Thymus (tissue), 11 donors: Measurements from ENCODE around the gene SLC22A17. TPM values are rescaled to one million over a fixed set of nuclear protein-coding genes. Genes with fewer than 3 reads are reported as not detected.

Experiments used
- DNase-seq, 9 donors: peaks; one replicate each; pipeline ENCODE4 v3.0.0-alpha.2; 2013; ENCODE audit warnings: low spot score in 9 of 9, low read depth in 6 of 9, missing footprints in 1 of 9
- H3K27ac ChIP-seq, 2 donors: one replicate each; pipeline ENCODE4 v1.5.1; 2013; ENCODE audit warnings: control low read depth in 1 of 2, low read depth in 1 of 2, low read length in 1 of 2, mild to moderate bottlenecking in 1 of 2, moderate library complexity in 1 of 2
- H3K27me3 ChIP-seq, 2 donors: one replicate each; pipeline ENCODE4 v1.5.1; 2013; ENCODE audit warnings: low read length in 1 of 2; ENCODE audit not compliant: control insufficient read depth in 2 of 2, insufficient read depth in 1 of 2
- H3K36me3 ChIP-seq, 2 donors: one replicate each; pipeline ENCODE4 v1.5.1; 2013; ENCODE audit warnings: low read length in 1 of 2, mild to moderate bottlenecking in 1 of 2, moderate library complexity in 1 of 2; ENCODE audit not compliant: control insufficient read depth in 2 of 2, insufficient read depth in 2 of 2
- H3K4me1 ChIP-seq, 2 donors: one replicate each; pipeline ENCODE4 v1.5.1; 2013; ENCODE audit warnings: low read length in 2 of 2; ENCODE audit not compliant: control insufficient read depth in 2 of 2, insufficient read depth in 2 of 2
- H3K4me3 ChIP-seq, 2 donors: one replicate each; pipeline ENCODE4 v1.5.1; 2013; ENCODE audit warnings: low read length in 2 of 2, control low read depth in 1 of 2, mild to moderate bottlenecking in 1 of 2
- H3K9me3 ChIP-seq, 2 donors: one replicate each; pipeline ENCODE4 v1.5.1; 2013; ENCODE audit warnings: low read length in 1 of 2, mild to moderate bottlenecking in 1 of 2; ENCODE audit not compliant: control insufficient read depth in 2 of 2, insufficient read depth in 1 of 2
- WGBS: extraction: QIAGEN DNeasy Blood & Tissue Kit; methylation state at CpG from one replicate; pipeline ENCODE4 v1.1.7; 2013; 5-methylcytosine and 5-hydroxymethylcytosine counted together
- polyA plus RNA-seq: library from polyadenylated mRNA; stranded (reverse); fragments of 200-250 nt; gene quantifications from one replicate; pipeline ENCODE4 v1.2.3, GENCODE V29; 2013
- total RNA-seq: library from RNA; stranded (reverse); fragments of 120-200 nt; gene quantifications from one replicate; pipeline ENCODE4 v1.2.4, GENCODE V29; 2013
- donor health status: healthy.

Gene SLC22A17
- total and polyA plus RNA-seq, 2 donors = 1.2 to 6.3 TPM

- H3K27me3 ChIP-seq = peaks cover 41 to 66% of the 10 kb centered on the region in 2 donors
- peaks cover 0 to 4% of the 10 kb centered on the region in 2 donors for H3K4me1 ChIP-seq
- 18% methylated on average over 61 of the region's 61 CpGs for WGBS
- H3K36me3 ChIP-seq = no peaks in the 10 kb centered on the region
- peaks cover 0 to 1% of the 10 kb centered on the region in 2 donors for H3K9me3 ChIP-seq
- H3K4me3 ChIP-seq = peak overlapping the region; percentile 29 to 51
- H3K27ac ChIP-seq = no peak overlapping the region
- no peak for DNase-seq
Observed at GRCh38 chr14:23351681-23352505, 794 bp downstream of the SLC22A17 start.

- Histone ChIP-seq H3K27ac (no peak overlapping the region), H3K9me3 (peaks cover 0 to 1% of the 10 kb centered on the region in 2 donors), H3K4me3 (no peak overlapping the region), H3K27me3 (peaks cover 32 to 49% of the 10 kb centered on the region in 2 donors), H3K36me3 (no peaks in the 10 kb centered on the region), H3K4me1 (peaks cover 0 to 4% of the 10 kb centered on the region in 2 donors)
- 95% methylated on average over 8 of the region's 8 CpGs for WGBS
- DNase-seq = no peak
Observed at GRCh38 chr14:23349156-23349845, 3.4 kb downstream of the SLC22A17 start.

GRCh38 chr14:23348297-23348655 lies 4.4 kb downstream of the SLC22A17 start:
- no peak for DNase-seq
- Histone ChIP-seq H3K27me3 (peaks cover 24 to 39% of the 10 kb centered on the region in 2 donors), H3K36me3 (no peaks in the 10 kb centered on the region), H3K4me1 (peaks cover 0 to 4% of the 10 kb centered on the region in 2 donors), H3K4me3 (no peak overlapping the region), H3K27ac (no peak overlapping the region), H3K9me3 (peaks cover 0 to 1% of the 10 kb centered on the region in 2 donors)
- whole genome bisulfite sequencing = 96% methylated on average over 6 of the region's 6 CpGs

- 97% methylated on average over 19 of the region's 19 CpGs for WGBS
- no peaks in the 10 kb centered on the region for H3K36me3 ChIP-seq
- H3K9me3 ChIP-seq = peaks cover 0 to 1% of the 10 kb centered on the region in 2 donors
- peaks cover 20 to 33% of the 10 kb centered on the region in 2 donors for H3K27me3 ChIP-seq
- H3K4me3 ChIP-seq = no peak overlapping the region
- no peak for DNase-seq
- H3K27ac ChIP-seq = no peak overlapping the region
- H3K4me1 ChIP-seq = peaks cover 0 to 4% of the 10 kb centered on the region in 2 donors
Observed at GRCh38 chr14:23347406-23348296, 5.0 kb downstream of the SLC22A17 start.

- no peaks in the 10 kb centered on the region for H3K36me3 ChIP-seq
- H3K27me3 ChIP-seq = peaks cover 12 to 25% of the 10 kb centered on the region in 2 donors
- no peak for DNase-seq
- 92% methylated on average over 27 of the region's 27 CpGs for WGBS
- no peak overlapping the region for H3K27ac ChIP-seq
- peaks cover 0 to 3% of the 10 kb centered on the region in 2 donors for H3K4me1 ChIP-seq
- peaks cover 0 to 1% of the 10 kb centered on the region in 2 donors for H3K9me3 ChIP-seq
- H3K4me3 ChIP-seq = no peak overlapping the region
Observed at GRCh38 chr14:23346693-23347405, 5.8 kb downstream of the SLC22A17 start.

- 95% methylated on average over 13 of the region's 13 CpGs for WGBS
- H3K4me1 ChIP-seq = no peaks in the 10 kb centered on the region
Observed at GRCh38 chr14:23345987-23346692, 6.5 kb downstream of the SLC22A17 start.

GRCh38 chr14:23344481-23344880 lies 8.2 kb downstream of the SLC22A17 start:
- no peak for DNase-seq
- H3K4me3 ChIP-seq = no peak overlapping the region
- no peaks in the 10 kb centered on the region for H3K9me3 ChIP-seq
- WGBS = 86% methylated on average over 3 of the region's 3 CpGs
- H3K36me3 ChIP-seq = no peaks in the 10 kb centered on the region
- H3K27me3 ChIP-seq = peaks cover 0 to 9% of the 10 kb centered on the region in 2 donors
- H3K27ac ChIP-seq = no peak overlapping the region
- H3K4me1 ChIP-seq = no peaks in the 10 kb centered on the region

More at GRCh38 chr14:23345987-23346692, 6.5 kb downstream of the SLC22A17 start:
- Histone ChIP-seq H3K9me3 (no peaks in the 10 kb centered on the region), H3K36me3 (no peaks in the 10 kb centered on the region), H3K27me3 (peaks cover 5 to 18% of the 10 kb centered on the region in 2 donors), H3K27ac (no peak overlapping the region), H3K4me3 (no peak overlapping the region)
- no peak for DNase-seq
